GM21619 (cell line): Measurements from ENCODE around the gene PAOX.
A peak's percentile ranks its signal among the peaks of the same experiment; 100 is the strongest.
"Not testable (repeated sequence)": the region's sequence is repeated elsewhere in the genome, so short reads cannot be mapped to it uniquely, and the experiment has no call there.

Source experiments
- ATAC-seq: cut with Tn5 transposase; IDR thresholded peaks from one replicate; pipeline ENCODE4 v1.9.1; 2021; ENCODE audit not compliant: unreplicated experiment

Gene PAOX

DNA sequence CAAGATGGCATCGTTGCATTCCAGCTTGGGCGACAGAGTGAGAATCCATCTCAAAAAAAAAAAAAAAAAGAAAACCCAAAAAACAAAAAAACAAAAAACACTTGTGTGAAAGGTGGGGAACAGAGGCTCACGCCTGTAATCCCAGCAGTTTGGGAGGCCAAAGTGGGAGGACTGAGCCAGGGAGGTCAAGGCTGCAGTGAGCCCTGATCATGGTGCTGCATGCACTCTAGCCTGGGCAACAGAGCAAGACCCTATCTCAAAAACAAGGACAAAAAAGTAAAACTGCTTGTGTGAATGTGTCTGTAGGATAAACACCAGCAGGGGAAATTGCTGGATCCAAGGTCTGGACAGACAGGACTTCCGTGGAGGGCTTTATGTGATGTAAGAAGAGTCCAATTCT, 4.5 kb downstream of the PAOX start:
- ATAC-seq, result no peak

DNA sequence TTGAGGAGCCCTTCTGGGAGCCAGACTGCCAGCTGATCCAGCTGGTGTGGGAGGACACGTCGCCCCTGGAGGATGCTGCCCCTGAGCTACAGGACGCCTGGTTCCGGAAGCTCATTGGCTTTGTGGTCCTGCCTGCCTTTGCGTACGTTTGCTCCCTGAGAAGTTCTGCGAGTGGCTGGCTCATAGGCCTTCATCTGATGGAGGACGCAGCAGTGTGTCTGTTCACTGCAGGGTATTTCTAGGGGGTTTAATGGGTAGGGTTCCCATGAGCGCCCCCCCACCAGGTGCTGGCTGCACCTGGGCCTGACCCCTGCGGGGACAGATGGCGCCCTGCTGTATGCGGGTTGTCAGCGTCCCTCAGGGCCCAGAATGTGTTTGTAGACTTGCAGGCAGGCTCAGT, 5.0 kb downstream of the PAOX start:
- no peak for ATAC-seq

DNA sequence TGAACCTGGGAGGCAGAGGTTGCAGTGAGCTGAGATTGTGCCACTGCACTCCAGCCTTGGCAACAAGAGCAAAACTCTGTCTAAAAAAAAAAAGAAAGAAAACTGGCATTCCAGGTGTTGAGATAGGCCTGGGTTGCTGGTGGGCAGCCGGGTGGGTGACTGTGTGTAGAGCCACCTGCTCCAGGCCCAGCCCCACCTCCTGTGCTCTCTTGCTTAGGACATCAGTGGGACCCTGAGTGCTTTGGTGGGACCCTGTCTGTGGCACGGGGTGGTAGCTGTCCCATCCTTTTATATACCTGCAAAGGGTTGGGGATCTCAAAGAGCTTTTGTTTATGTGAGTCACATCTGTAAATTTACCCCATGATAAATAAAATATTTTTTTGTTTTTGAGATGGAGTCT, 6.2 kb downstream of the PAOX start:
- ATAC-seq, result no peak

DNA sequence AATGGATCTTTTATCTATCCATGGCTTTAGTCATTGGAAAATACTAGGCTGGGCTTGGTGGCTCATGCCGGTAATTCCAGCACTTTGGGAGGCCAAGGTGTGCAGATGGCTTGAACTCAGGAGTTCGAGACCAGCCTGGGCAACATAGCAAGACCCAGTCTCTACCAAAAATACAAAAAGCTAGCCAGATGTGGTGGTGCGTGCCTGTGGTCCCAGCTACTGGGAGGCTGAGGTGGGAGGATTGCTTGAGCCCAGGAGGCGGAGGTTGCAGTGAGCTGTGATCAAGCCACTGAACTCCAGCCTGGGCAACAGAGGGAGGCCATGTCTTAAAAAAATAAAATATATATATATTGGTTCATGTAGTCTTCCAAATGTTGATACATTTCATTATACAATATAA, 7.9 kb downstream of the PAOX start:
- not testable (repeated sequence) for ATAC-seq

DNA sequence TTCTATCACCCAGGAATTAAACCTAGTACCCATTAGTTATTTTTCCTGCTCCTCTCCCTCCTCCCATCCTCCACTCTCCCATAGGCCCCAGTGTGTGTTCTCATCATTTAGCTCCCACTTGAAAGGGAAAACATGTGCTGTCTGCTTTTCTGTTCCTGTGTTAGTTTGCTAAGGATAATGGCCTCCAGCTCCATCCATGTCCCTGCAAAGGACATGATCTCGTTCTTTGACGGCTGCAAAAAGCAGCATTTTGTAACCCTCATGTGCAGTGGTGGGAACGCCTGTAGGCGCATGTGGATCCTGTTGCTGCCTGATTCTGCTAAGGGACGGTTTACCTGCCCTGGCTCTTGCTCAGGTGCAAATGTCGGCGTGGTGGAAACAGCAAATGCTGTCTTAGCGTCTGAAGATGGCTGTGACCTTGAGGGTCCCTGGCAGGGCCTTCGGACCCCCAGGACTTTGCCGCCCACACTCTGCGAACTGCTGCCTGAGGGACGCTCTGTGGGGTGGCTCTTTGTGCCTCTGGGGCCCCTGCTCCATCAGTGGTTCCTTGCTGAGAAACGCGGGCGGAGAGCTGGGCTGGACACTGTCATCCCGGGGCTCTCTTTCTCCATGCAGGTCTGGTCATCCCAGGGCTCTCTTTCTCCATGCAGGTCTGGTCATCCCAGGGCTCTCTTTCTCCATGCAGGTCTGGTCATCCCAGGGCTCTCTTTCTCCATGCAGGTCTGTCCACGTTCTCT, 9.3 kb downstream of the PAOX start:
- ATAC-seq, result peak; percentile 1

DNA sequence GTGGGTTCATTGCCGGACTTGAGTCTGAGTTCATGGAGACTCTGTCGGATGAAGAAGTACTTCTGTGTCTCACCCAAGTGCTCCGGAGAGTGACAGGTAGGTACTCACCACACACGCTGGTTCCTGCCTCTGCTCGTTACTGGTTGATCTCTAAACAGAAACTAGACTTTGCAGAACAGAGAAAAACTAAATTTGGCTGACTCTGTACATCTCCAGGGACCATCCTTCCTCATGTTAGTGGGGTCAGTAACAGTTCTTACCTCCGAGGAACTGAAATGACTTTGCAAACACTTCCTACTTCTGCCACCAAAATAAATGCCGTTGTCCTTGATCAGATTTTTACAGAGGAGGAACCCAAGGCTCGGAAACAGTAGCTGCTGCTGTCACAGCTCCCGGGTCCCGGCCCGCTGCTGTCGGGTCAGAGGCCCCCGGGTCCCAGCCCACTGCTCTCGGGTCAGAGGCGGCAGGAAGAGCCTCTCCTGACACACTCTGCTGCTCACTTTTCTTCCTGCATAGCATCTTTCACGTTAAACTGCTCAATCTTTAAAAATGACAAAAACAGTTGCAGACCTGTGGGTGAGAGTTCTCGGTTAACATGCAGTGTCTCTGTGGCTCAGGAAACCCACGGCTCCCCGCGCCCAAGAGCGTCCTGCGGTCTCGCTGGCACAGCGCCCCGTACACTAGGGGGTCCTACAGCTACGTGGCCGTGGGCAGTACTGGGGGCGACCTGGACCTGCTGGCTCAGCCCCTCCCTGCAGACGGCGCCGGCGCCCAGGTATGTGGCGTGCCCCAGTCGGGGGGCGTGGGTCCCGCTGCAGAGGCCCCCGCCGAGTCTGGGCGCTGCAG, 10.1 kb downstream of the PAOX start:
- peak; percentile 79 for ATAC-seq

DNA sequence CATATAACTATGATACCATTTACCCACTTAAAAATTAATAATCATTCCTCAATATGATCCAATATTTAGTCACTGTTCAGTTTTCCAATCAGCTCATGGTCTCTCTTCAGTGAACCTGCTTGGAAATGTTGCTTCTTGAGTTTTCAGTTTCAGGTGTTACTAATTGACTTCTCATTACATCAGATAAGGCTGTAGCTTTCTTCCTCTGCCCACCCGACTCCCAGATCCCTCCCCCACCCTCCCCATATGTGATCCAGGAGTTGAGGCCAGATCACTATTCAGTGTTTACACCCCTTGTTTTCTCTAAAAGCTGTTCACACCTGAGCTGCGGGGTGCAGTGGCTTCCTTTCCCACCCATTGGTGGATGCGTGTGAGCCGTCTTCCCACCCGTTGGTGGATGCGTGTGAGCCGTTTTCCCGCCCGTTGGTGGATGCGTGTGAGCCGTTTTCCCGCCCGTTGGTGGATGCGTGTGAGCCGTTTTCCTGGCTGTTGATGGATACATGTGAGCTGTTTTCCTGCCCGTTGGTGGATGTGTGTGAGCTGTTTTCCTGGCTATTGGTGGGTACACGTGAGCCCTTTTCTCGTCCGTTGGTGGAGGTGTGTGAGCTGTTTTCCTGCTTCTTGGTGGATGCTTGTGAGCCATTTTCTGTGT, 11.7 kb downstream of the PAOX start:
- no peak for ATAC-seq

DNA sequence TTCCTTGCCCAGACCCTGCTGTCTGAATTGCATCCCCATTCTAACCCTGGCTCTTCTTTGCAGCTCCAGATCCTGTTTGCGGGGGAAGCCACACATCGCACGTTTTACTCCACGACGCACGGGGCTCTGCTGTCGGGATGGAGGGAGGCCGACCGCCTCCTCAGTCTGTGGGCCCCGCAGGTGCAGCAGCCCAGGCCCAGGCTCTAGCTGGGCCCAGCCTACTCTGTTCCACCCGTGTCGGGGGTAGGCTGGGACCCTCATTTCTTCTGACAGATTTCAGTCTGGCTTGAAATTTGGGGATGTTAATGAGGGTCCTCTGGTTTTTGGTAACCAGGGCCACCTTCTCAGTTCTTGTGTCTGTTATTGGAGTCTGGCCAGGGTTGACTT, 12.2 kb downstream of the PAOX start:
- no peak for ATAC-seq

DNA sequence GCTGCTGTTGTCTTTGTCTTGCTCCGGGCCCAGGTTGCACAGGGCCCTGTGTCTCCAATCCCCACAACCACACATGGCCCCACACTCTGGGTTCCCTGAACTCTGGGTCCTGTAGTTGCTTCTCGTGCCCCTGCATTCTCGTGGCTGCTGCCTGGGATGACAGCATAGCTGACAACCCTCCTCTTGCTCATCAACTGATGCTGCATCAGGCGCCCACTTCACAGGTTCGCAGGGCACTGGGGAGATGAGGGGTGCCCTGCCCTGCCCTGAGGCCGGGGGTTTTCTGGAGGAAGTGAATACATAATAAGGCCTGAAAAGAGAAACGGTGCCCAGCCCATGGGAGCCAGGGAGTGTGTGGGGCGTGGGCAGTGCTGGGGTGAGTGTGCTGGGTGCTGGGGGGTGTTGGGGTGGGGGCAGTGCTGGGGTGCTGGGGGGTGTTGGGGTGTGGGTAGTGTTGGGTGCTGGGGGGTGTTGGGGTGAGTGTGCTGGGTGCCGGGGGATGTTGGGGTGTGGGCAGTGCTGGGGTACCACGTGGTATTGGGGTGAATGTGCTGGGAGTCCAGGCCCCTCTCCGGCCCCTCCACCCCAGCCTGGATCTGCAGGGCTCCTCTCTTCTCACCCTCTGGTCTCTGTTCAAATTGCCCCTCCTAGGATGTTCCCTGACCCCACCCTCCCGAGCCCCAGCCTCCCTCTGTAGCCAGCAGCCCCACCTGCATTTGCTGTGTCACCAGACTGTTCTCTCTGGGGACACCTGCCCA, 12.9 kb downstream of the PAOX start:
- no peak for ATAC-seq

DNA sequence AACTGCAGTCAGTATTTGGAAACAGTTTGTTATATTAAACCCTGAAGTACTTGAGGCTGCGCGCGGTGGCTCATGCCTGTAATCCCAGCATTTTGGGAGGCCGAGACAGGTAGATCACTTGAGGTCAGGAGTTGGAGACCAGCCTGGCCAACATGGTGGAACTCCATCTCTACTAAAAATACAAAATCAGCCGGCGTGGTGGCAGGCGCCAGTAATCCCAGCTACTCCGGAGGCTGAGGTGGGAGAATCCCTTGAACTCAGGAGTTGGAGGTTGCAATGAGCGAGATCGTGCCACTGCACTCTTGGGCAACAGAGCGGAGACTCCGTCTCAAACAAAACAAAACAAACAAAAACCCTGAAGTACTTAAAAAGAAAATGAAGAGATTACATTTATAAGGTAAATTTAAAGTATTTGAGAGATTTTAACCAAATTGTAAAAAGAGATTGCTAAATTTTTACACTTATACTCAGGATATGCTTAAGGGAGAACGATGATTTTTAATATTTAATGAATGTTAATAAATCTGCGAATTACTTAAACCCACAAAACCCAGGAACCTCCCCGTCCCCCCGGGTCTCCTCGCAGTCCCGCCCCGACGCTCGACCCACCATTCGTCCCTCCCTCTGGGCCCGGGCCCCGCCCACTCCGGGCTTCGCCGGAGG, 14.5 kb downstream of the PAOX start:
- no peak for ATAC-seq

DNA sequence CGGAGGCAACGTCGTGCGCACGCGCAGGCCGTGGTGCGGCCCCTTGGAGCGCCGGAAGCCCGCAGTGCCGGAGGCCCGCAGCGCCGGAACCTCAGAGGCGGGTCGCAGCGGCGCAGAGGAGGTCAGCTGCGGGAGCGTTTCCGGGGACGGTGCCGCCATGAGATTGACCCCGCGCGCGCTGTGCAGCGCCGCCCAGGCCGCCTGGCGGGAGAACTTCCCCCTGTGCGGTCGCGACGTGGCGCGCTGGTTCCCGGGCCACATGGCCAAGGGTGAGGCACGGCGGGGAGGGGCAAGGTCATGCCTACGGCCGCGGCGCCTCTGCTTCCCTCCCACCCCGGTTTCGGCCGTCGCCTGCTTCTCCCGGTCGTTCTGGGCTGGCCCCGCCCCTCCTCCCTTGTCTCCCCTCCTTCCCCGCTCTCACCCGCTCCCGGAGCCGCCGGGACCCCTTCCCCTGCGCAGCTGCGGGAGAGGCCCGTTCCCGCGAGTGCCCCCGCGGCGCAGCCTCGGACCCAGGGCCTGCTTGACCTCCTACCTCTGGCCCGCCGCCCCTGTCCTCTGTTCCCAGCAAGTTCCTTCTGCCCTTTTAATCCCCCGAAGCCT, 15.1 kb downstream of the PAOX start, which contains the start of gene MTG1:
TSS of gene MTG1 (plus strand) at position 94 of the 600 bp plus-strand sequence. CDS start at position 158, 64 bp downstream.
- ATAC-seq, result peak; percentile 51

DNA sequence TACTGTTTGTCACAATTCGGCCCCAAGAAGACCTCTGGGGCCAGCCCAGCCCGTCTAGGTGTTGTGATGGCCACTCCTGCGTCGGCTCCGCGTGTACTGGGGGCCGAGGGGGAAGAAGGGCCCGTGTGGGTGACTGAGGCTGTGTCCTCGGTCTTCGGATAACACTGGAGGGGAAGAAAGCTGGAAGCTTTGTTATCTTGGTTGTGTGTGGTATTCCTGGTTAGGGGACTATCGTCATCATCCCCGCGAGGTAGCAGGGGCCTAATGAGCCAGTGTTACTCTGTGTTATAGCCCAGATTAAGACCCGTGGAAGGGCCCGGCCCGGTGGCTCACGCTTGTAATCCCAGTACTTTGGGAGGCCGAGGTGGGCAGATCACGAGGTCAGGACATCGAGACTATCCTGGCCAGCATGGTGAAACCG, 15.7 kb downstream of the PAOX start:
- no peak for ATAC-seq

DNA sequence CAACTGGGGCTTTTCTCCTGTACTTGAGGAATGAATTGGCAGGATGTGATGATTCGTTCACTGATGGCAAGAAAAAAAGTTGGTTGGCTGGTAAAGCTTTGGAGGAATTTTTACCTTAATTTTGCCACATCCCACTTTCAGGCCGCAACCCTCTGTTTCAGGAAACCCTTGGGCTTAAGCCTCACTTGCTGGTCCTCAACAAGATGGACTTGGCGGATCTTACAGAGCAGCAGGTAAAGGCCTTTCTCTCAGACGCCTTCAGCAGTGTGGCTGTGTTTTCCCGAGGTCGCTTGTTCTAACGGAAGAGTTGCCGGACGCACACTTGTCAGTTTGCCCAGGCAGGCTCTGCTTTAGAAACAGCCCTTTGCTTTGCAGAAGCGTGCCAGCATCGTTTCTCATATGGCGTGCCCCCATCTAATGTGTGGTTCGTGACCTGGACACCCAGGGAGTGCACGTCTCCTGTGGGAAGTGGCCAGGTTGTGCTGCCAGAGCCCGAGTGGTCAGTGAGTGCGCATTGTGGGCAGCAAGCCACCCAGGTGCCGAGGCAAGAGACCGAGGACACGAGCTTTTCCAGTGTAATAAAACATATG, 17.1 kb downstream of the PAOX start:
- no peak for ATAC-seq

DNA sequence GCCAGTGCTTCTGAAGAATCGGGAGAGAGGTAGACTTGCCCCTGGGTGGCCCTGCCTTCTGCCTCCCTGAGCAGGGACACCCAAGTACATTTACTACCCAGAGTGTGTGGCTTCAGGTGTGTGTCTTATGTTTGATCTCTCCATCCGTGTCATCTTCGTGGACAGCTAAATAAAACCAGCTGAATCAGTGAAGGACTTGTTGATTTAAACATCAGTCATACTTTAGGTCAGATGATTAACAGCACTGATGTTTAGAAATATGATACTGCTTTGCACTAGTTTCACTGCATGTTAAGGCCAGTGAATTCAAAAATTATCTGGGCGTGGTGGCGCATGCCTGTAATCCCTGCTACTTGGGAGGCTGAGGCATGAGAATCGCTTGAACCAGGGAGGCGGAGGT, 18.9 kb downstream of the PAOX start:
- ATAC-seq, result no peak

DNA sequence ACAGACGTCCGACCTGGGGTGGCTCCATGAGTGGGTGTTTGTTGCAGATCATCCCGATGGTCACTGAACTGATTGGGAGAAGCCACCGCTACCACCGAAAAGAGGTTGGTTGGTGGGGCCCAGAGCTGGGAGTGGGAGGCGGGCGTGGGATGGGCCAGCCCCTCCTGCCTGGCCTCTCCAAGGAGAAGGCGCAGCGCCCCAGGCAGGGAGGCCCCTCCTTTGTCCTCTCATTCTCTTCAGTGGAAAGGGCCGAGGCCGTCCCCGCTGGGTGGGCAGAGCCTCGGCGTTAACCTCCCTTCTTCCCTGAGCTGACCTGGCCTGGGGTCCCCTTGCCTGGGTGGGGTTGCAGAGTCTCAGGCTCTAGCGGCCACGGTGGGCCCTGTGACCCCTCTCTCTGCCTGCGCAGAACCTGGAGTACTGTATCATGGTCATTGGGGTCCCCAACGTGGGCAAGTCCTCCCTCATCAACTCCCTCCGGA, 20.1 kb downstream of the PAOX start:
- no peak for ATAC-seq

DNA sequence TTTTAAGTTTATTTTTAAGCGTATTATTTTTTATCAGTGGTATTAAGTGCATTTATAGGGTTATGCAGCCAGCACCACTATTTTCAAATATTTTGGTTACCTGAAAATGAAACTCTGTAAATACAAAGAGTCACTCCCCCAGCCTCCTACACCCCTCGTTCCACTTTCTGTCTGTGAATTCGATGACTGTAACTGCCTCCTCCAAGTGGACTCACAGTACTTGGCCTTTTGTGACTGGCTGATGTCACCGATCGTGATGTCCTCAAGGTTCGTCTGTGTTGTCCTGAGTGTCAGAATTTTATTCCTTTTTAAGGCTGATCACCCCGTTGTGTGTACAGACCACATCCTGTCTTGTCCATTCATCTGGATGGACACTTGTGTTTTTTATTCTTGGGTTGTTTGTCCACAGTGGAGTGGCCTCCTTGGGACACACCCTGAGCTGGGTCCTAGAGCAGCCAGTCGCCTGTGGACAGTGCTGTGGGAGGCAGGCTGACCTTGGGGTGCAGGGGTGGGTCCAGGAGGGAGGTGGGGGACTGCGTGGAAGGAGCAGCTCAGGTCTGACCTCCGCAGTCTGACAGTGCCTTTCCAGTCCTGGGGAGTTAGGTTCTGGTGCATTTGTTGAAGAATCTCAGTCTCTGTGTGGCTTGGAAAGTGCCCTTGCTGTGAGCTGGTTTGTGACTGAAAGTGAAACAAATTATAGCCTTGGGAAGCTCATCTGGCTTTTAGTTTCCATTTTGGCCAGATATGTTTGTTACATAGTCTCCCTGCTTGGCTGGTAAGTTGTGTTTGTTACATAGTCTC, 21.8 kb downstream of the PAOX start:
- ATAC-seq, result peak; percentile 81

DNA sequence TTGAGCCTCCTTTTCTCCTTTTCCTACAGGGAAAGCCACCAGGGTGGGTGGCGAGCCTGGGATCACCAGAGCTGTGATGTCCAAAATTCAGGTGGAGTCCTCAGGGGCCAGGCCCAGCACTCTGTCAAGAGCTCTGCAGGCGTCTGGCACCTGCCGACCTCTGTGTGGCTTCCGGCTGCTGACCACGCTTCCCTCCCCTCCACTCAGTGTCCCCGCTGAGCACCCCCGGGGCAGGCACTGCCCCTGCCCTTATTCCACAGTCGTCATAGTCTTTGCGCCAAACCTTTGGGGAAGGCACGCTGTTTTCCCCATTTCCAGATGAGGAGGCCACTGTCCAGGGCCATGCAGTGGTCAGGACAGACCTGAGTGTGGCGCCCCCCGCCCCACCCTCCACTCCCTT, 22.4 kb downstream of the PAOX start:
- ATAC-seq, result peak; percentile 4

DNA sequence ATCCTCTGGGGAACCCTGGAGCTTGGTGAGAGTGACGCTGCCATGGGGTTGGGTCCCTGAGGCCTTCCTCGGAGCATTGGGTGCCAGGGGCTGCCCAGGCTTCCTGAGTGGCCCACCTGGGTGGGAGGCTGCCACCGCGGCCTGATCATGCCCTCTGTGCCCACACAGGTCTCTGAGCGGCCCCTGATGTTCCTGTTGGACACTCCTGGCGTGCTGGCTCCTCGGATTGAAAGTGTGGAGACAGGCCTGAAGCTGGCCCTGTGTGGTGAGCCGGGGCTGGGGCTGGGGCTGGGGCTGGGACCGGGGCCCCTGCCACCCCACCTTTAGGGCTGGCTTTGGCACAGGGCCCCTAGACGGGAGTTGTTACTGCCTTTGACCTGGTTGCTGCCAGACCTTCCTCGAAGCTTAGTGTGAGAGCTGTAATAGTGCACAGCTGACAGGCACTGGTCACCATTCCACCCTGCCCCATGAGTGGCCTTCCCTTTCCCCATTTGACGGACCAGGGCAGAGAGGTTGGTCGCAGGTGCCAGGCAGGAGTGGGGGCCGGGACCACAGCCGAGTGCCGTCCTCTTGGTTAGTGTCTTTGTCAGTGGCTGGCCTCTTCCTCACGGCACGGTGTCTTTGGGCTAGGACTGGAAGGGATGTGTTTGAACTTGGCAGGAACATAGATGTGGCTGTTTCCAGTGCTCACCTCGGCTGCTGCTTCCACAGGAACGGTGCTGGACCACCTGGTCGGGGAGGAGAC, 23.1 kb downstream of the PAOX start:
- no peak for ATAC-seq
